Endothelial cell of umbilical vein (primary cell): ENCODE measurements around the gene PSMD9. TPM values are rescaled to one million over a fixed set of nuclear protein-coding genes. Genes with fewer than 3 reads are reported as not detected.

Experiments used
- BruUV-seq: library from RNA; stranded (reverse); fragments of 400-500 nt; replicated peaks from 2 replicates; lab custom pipeline; 2021; lab: Mats Ljungman, UMichigan
- CTCF ChIA-PET: fragments of 300-600, 350-600 bp; sonication (Branson Sonifier 250); formaldehyde crosslinking; loops from one replicate; lab custom pipeline; 2021; ENCODE audit warnings: antibody characterized with exemption, inconsistent platforms; lab: Charles Lee
- POLR2A ChIA-PET: fragments of 300-600, 350-600 bp; sonication (Branson Sonifier 250); formaldehyde crosslinking; loops from one replicate; lab custom pipeline; 2021; ENCODE audit warnings: antibody characterized with exemption, inconsistent platforms; lab: Charles Lee
- DNase-seq: peaks from one replicate; pipeline ENCODE4 v3.0.0-alpha.2; 2011; ENCODE audit warnings: low read depth, low spot score
- FAIRE-seq: peaks from 2 replicates; lab custom pipeline; 2011; peaks lifted over from hg19 to GRCh38; lab: Jason Lieb, UNC
- H2AFZ ChIP-seq: 2 replicates; pipeline ENCODE4 v1.6.0; 2012; ENCODE audit warnings: low read depth, low read length, control low read depth, inconsistent platforms
- H3K27ac ChIP-seq: 2 replicates; pipeline ENCODE4 v1.5.1; 2011; ENCODE audit warnings: low read depth, mild to moderate bottlenecking, control low read depth, low read length, moderate library complexity; ENCODE audit not compliant: insufficient read depth
- H3K27me3 ChIP-seq, 2 experiments: 2 replicates each; pipeline versions ENCODE4 v1.6.0 to v1.6.1; 2011; ENCODE audit warnings: low read length in 2 of 2, mixed read lengths in 1 of 2; ENCODE audit not compliant: control insufficient read depth in 2 of 2, insufficient read depth in 2 of 2
- H3K36me3 ChIP-seq, 2 experiments: 2 replicates in 1 of 2; 3 replicates in 1 of 2; pipeline ENCODE4 v1.5.1; 2011; ENCODE audit warnings: low read length in 2 of 2, mild to moderate bottlenecking in 1 of 2, moderate library complexity in 1 of 2; ENCODE audit not compliant: control insufficient read depth in 2 of 2, insufficient read depth in 2 of 2; ENCODE audit errors: extremely low read depth in 1 of 2
- H3K4me1 ChIP-seq: 3 replicates; pipeline ENCODE4 v1.5.1; 2011; ENCODE audit warnings: mild to moderate bottlenecking, low read length; ENCODE audit not compliant: control insufficient read depth, insufficient read depth; ENCODE audit errors: extremely low read depth
- H3K4me2 ChIP-seq: 2 replicates; pipeline ENCODE4 v1.6.1; 2011; ENCODE audit warnings: low read length, control low read depth, mixed read lengths; ENCODE audit not compliant: insufficient read depth
- H3K4me3 ChIP-seq, 3 experiments: fragments of 200-600 bp in 1 of 3; sonication (generic), shearing (Covaris generic) in 1 of 3; replicated peaks in 1 of 3; 2 replicates each; pipeline ENCODE4 v1.5.1; 2011 to 2016; ENCODE audit warnings: control low read depth in 3 of 3, low read length in 3 of 3, mild to moderate bottlenecking in 2 of 3, inconsistent platforms in 1 of 3, low read depth in 1 of 3, moderate library complexity in 1 of 3; ENCODE audit not compliant: insufficient read depth in 1 of 3
- H3K79me2 ChIP-seq: 2 replicates; pipeline ENCODE4 v1.6.0; 2012; ENCODE audit warnings: low read length, inconsistent platforms; ENCODE audit not compliant: control insufficient read depth, insufficient read depth
- H3K9ac ChIP-seq: replicated peaks from 2 replicates; pipeline ENCODE3; 2011; ENCODE audit warnings: low read length, control low read depth; ENCODE audit not compliant: insufficient read depth; ENCODE audit errors: extremely low read depth
- H3K9me1 ChIP-seq: replicated peaks from 3 replicates; pipeline ENCODE4 v1.6.0; 2011; ENCODE audit warnings: mild to moderate bottlenecking, low read length; ENCODE audit not compliant: control insufficient read depth, insufficient read depth; ENCODE audit errors: extremely low read depth
- H3K9me3 ChIP-seq: replicated peaks from 2 replicates; pipeline ENCODE4 v1.5.1; 2012; ENCODE audit warnings: low read length, inconsistent platforms; ENCODE audit not compliant: control insufficient read depth, insufficient read depth
- H4K20me1 ChIP-seq: replicated peaks from 2 replicates; pipeline ENCODE3; 2011; ENCODE audit warnings: mild to moderate bottlenecking, low read length; ENCODE audit not compliant: control insufficient read depth, insufficient read depth; ENCODE audit errors: extremely low read depth
- EZH2 ChIP-seq: IDR thresholded peaks from 2 replicates; pipeline ENCODE4 v1.6.1; 2012; ENCODE audit warnings: borderline replicate concordance, low read depth, mild to moderate bottlenecking, moderate library complexity, low read length, inconsistent platforms; ENCODE audit not compliant: severe bottlenecking
- FOS ChIP-seq: IDR thresholded peaks from 2 replicates; pipeline ENCODE4 v1.6.1; 2011; ENCODE audit warnings: mild to moderate bottlenecking, low read length, moderate library complexity, borderline replicate concordance; ENCODE audit not compliant: insufficient read depth
- GATA2 ChIP-seq: IDR thresholded peaks from 2 replicates; pipeline ENCODE4 v1.7.0; 2011; ENCODE audit warnings: low read depth, mild to moderate bottlenecking, moderate library complexity, mixed read lengths, low read length; ENCODE audit not compliant: insufficient read length, insufficient read depth
- JUN ChIP-seq: IDR thresholded peaks from 2 replicates; pipeline ENCODE4 v1.6.1; 2011; ENCODE audit warnings: borderline replicate concordance, low read depth; ENCODE audit not compliant: insufficient read length, insufficient read depth
- MYC ChIP-seq: IDR thresholded peaks from one replicate; pipeline ENCODE4 v1.6.1; 2011; ENCODE audit warnings: mild to moderate bottlenecking, low read depth, low read length
- POLR2A ChIP-seq: IDR thresholded peaks from 2 replicates; pipeline ENCODE4 v1.6.1; 2012; ENCODE audit warnings: low read depth, mild to moderate bottlenecking, control low read depth, low read length
- POLR2AphosphoS5 ChIP-seq: IDR thresholded peaks from 2 replicates; pipeline ENCODE4 v1.6.1; 2012; ENCODE audit warnings: low read depth, mild to moderate bottlenecking, control low read depth, low read length, moderate library complexity; ENCODE audit not compliant: insufficient read depth
- dilution Hi-C: fragments of 300-500 bp; cut with MboI; formaldehyde crosslinking; loops from one replicate; pipeline ENCODE4 v1.15.0; 2019; ENCODE audit warnings: low sequenced_read_pairs; ENCODE audit not compliant: extremely low pct_ligation_motif_present
- intact Hi-C: fragments of 100-400 bp; cut with micrococcal nuclease; formaldehyde crosslinking; loops from one replicate; pipeline ENCODE4 v1.10.0; 2022
- polyA plus RNA-seq, 4 experiments: library from polyadenylated mRNA; depleted of rRNA in 3 of 4; stranded (reverse) in 3 of 4; unstranded in 1 of 4; fragments of >200 nt; gene quantifications; 2 replicates each; pipeline versions ENCODE4 v1.2.1 to v1.2.3, GENCODE V29; 2011 to 2012; ENCODE audit warnings: missing spikeins in 1 of 4
- total RNA-seq: library from RNA; stranded (reverse); gene quantifications from 2 replicates; pipeline ENCODE4 v1.2.3, GENCODE V29; 2021
- TF ChIP-seq, protein P1 (sequence below), 2 donors: IDR thresholded peaks; 1 replicate in 1 of 2; 2 replicates in 1 of 2; pipeline ENCODE4 v1.5.1; 2011; ENCODE audit warnings: low read length in 2 of 2, mild to moderate bottlenecking in 2 of 2, moderate library complexity in 2 of 2, control low read depth in 1 of 2, inconsistent platforms in 1 of 2, low read depth in 1 of 2; ENCODE audit not compliant: insufficient read depth in 1 of 2; ENCODE audit errors: extremely low read depth in 1 of 2
- TF ChIP-seq, protein P2 (sequence below): IDR thresholded peaks from 2 replicates; pipeline ENCODE4 v1.6.1; 2011; ENCODE audit not compliant: insufficient read depth, insufficient read length

Gene PSMD9
- total and polyA plus RNA-seq, 2 donors (not counting 3 experiments of a cell fraction or from before 2014, with no cell fraction given): 69.2 to 118 TPM

DNA sequence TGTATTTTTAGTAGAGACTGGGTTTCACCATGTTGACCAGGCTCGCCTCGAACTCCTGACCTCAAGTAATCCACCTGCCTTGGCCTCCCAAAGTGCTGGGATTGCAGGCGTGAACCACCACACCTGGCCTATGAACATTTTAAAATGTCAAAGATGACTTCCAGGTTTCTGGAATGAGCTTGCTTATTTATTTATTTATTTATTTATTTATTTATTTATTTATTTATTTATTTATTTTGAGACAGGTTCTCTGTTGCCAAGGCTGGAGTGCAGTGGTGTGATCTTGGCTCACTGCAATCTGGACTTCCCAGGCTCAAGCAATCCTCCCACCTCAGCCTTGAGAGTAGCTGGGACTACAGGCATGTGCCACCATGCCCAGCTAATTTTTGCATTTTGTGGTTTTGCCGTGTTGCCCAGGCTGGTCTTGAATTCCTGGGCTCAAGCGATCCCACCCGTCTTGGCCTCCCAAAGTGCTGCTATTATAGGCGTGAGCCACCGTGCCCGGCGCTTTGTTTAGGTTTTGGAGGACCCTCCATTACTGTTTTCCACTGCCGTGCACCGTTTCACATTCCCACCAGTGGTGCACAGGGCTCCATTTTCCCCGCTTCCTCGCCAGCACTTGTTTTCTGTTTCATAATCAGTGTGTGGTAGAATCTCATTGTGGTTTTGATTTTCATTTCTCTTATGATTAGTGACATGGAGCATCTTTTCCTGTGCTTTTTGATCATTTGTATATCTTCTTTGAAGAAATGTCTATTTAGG is 23.4 kb downstream of the PSMD9 start:
- Histone ChIP-seq H3K9me3 (no peaks in the 10 kb centered on the region), H3K79me2 (no peaks in the 10 kb centered on the region), H2AFZ (no peak overlapping the region), H3K9me1 (no peaks in the 10 kb centered on the region), H3K4me2 (no peak overlapping the region), H3K27ac (no peak overlapping the region), H3K9ac (no peak overlapping the region), H3K4me3 (no peak overlapping the region), H3K27me3 (no peaks in the 10 kb centered on the region), H4K20me1 (no peaks in the 10 kb centered on the region), H3K36me3 (peaks cover 8 to 18% of the 10 kb centered on the region in 2 experiments), H3K4me1 (no peaks in the 10 kb centered on the region)
- dilution Hi-C loops: no loop called here
- CTCF ChIA-PET: interaction anchor here (1.2 kb wide), 1 partner anchor 117 kb away, joined by 3 read pairs; no protein-coding TSS in a partner anchor
- POLR2A ChIA-PET: no interaction called here
- DNase-seq: no peak
- intact Hi-C loops: no loop called here
- BruUV-seq: no TSS peak
- no peak for TF ChIP-seq POLR2AphosphoS5
- no peak for TF ChIP-seq MYC
- TF ChIP-seq, protein P1, sequence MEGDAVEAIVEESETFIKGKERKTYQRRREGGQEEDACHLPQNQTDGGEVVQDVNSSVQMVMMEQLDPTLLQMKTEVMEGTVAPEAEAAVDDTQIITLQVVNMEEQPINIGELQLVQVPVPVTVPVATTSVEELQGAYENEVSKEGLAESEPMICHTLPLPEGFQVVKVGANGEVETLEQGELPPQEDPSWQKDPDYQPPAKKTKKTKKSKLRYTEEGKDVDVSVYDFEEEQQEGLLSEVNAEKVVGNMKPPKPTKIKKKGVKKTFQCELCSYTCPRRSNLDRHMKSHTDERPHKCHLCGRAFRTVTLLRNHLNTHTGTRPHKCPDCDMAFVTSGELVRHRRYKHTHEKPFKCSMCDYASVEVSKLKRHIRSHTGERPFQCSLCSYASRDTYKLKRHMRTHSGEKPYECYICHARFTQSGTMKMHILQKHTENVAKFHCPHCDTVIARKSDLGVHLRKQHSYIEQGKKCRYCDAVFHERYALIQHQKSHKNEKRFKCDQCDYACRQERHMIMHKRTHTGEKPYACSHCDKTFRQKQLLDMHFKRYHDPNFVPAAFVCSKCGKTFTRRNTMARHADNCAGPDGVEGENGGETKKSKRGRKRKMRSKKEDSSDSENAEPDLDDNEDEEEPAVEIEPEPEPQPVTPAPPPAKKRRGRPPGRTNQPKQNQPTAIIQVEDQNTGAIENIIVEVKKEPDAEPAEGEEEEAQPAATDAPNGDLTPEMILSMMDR (IDR thresholded peaks at IDR 0.05; ENCODE audit: extremely low read depth in 1 of 2, insufficient read depth in 1 of 2, low read depth in 1 of 2, low read length in 2 of 2): no peak
- no peak for TF ChIP-seq GATA2
- no peak for TF ChIP-seq POLR2A
- TF ChIP-seq FOS: no peak
- TF ChIP-seq, protein P2, sequence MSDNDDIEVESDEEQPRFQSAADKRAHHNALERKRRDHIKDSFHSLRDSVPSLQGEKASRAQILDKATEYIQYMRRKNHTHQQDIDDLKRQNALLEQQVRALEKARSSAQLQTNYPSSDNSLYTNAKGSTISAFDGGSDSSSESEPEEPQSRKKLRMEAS: no peak
- TF ChIP-seq JUN: no peak
- no peak for TF ChIP-seq EZH2
- no peak for FAIRE-seq
